Measurements from ENCODE around the gene ZNF853. TPM values are rescaled to one million over a fixed set of nuclear protein-coding genes. Genes with fewer than 3 reads are reported as not detected.

The ZNF853 gene
- total and polyA plus RNA-seq, 2 of the 8 experiments (the other 6 are each of a cell fraction or from before 2014, with no cell fraction given): 4.3 to 5.7 TPM

DNA sequence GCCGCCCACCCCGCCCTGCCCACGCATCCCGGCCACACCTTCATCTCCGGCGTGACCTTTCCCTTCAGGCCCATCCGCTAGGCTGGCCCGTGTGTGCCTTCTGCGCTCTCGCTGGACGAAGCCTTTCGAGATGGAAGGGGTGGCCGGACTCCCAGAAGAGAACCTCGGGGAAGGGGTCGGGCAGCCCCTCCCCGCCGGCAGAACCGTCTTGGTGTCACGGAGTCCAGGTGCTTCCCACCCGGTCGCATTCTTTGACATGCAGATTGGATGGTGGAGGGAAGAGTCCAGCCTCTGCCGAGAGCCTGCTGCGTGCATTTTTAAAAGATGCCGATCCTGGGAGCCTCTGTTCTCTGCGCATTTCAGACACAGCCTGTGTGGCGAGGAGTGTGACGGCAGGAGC lies 7.3 kb upstream of the ZNF853 start:
- no peak overlapping the region for H4K5ac ChIP-seq (ENCODE audit: insufficient read length, low read depth, low read length)
- no peak overlapping the region for H3K27ac ChIP-seq (ENCODE audit: low read depth, low read length)
- H3K36me3 ChIP-seq (ENCODE audit: control insufficient read depth in 2 of 4, insufficient read depth in 4 of 4, low read length in 3 of 4): peaks cover 0 to 4% (median 2%) of the 10 kb centered on the region in 4 experiments; a peak in 3 of 8 replicates
- peak overlapping the region; percentile 14; the same call in 1 of the 2 replicates for H4K8ac ChIP-seq (ENCODE audit: extremely low read depth, insufficient read depth, low read length)
- no peak overlapping the region for H3K18ac ChIP-seq (ENCODE audit: extremely low read depth, low read length)
- peaks cover 2 to 6% of the 10 kb centered on the region in 2 experiments for H4K20me1 ChIP-seq (replicated peaks in 1 of 2; ENCODE audit: control insufficient read depth in 1 of 2, insufficient read depth in 2 of 2, low read length in 2 of 2)
- H3K79me2 ChIP-seq (ENCODE audit: control insufficient read depth in 1 of 2, insufficient read depth in 2 of 2, low read length in 2 of 2): no peaks in the 10 kb centered on the region
- H2BK12ac ChIP-seq (ENCODE audit: low read depth, low read length): no peak overlapping the region
- no peak overlapping the region for H2AK5ac ChIP-seq (ENCODE audit: low read depth, low read length)
- no peaks in the 10 kb centered on the region for H3K79me1 ChIP-seq (ENCODE audit: low read depth, low read length)
- no peak overlapping the region for H3K4me3 ChIP-seq (ENCODE audit: extremely low read depth in 1 of 4, insufficient read depth in 2 of 4, low read depth in 3 of 4, low read length in 4 of 4)
- WGBS, 2 experiments (ENCODE audit: extremely low coverage in 1 of 2, insufficient coverage in 1 of 2, insufficient read length in 1 of 2, insufficient replicate concordance in 2 of 2, low coverage in 1 of 2, low lambda C conversion rate in 2 of 2, missing lambda C conversion rate in 1 of 2): 95% methylated on average over 16 of the region's 27 CpGs; no CpG with 5 or more reads in 1 of the 2 experiments
- H3K4me1 ChIP-seq (replicated peaks in 1 of 4; ENCODE audit: control insufficient read depth in 3 of 4, insufficient read depth in 4 of 4, low read length in 3 of 4): 0 out of 7 replicates have a peak, but pooled peaks cover 0 to 2% (median 0%) of the 10 kb centered on the region in 4 experiments
- no peak overlapping the region for H3K56ac ChIP-seq (replicated peaks; ENCODE audit: insufficient read length, low read depth, low read length)
- no peak overlapping the region for H2AFZ ChIP-seq (ENCODE audit: low read length)
- no peak overlapping the region; the same call in 1 of the 2 replicates for H2BK5ac ChIP-seq (ENCODE audit: low read depth, low read length)
- no peak for DNase-seq (ENCODE audit: low read depth in 1 of 2, low spot score in 2 of 2)
- H3K23me2 ChIP-seq (ENCODE audit: low read depth, low read length): no peaks in the 10 kb centered on the region
- no peak overlapping the region for H2BK20ac ChIP-seq (ENCODE audit: low read length)
- H3K9ac ChIP-seq (replicated peaks in 1 of 4; ENCODE audit: extremely low read depth in 1 of 4, low read depth in 3 of 4, low read length in 3 of 4): no peak overlapping the region
- H2BK15ac ChIP-seq (ENCODE audit: low read length): no peak overlapping the region
- H2BK120ac ChIP-seq (replicated peaks; ENCODE audit: low read depth, low read length): no peak overlapping the region
- FAIRE-seq: no peak
- no peak overlapping the region for H3K14ac ChIP-seq (ENCODE audit: insufficient read length)
- no peak overlapping the region for H4K91ac ChIP-seq (replicated peaks; ENCODE audit: insufficient read length, low read length)
- no peak overlapping the region for H3K23ac ChIP-seq (ENCODE audit: insufficient read length)
- H3K4ac ChIP-seq (replicated peaks; ENCODE audit: insufficient read length, low read depth, low read length): no peak overlapping the region
- POLR2A ChIA-PET (ENCODE audit: partially characterized antibody): interaction anchor here (0.6 kb wide), 1 partner anchor 193 kb away, joined by 4 read pairs; no protein-coding TSS in a partner anchor
- no peak for TF ChIP-seq E2F6 (IDR thresholded peaks at IDR 0.05)
- no peak for TF ChIP-seq KDM4A (IDR thresholded peaks at IDR 0.05; ENCODE audit: low read depth, low read length, severe bottlenecking)
- TF ChIP-seq TAF7 (optimal IDR thresholded peaks at IDR 0.05; ENCODE audit: borderline replicate concordance, low read depth, low read length): no peak
- no peak for TF ChIP-seq MAFK (IDR thresholded peaks at IDR 0.05; ENCODE audit: low read depth, low read length)
- peaks cover 0 to 2% (median 0%) of the 10 kb centered on the region in 4 experiments; a peak in 1 of 7 replicates for H3K27me3 ChIP-seq (replicated peaks in 1 of 4; ENCODE audit: control insufficient read depth in 3 of 4, extremely low read depth in 1 of 4, insufficient read depth in 3 of 4, low read length in 3 of 4)
- CTCF ChIA-PET (ENCODE audit: partially characterized antibody): interaction anchor here (1.0 to 1.1 kb wide), 2 partner anchors 14 to 112 kb away, joined by 3 read pairs; no protein-coding TSS in a partner anchor
- no peak overlapping the region for H3K4me2 ChIP-seq (ENCODE audit: insufficient read depth in 1 of 2, low read depth in 2 of 2, low read length in 2 of 2)
- no peaks in the 10 kb centered on the region for H3K9me3 ChIP-seq (ENCODE audit: insufficient read depth in 2 of 2, low read depth in 1 of 2, low read length in 1 of 2)
